ENCODE results near the gene PRICKLE4.

GRCh38 chr6:41805830-41806774 lies 25.5 kb downstream of the PRICKLE4 start:
- TF ChIP-seq, protein P1, sequence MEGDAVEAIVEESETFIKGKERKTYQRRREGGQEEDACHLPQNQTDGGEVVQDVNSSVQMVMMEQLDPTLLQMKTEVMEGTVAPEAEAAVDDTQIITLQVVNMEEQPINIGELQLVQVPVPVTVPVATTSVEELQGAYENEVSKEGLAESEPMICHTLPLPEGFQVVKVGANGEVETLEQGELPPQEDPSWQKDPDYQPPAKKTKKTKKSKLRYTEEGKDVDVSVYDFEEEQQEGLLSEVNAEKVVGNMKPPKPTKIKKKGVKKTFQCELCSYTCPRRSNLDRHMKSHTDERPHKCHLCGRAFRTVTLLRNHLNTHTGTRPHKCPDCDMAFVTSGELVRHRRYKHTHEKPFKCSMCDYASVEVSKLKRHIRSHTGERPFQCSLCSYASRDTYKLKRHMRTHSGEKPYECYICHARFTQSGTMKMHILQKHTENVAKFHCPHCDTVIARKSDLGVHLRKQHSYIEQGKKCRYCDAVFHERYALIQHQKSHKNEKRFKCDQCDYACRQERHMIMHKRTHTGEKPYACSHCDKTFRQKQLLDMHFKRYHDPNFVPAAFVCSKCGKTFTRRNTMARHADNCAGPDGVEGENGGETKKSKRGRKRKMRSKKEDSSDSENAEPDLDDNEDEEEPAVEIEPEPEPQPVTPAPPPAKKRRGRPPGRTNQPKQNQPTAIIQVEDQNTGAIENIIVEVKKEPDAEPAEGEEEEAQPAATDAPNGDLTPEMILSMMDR (conservative IDR thresholded peaks at IDR 0.05; ENCODE audit: low read depth, low read length): no peak
- TF ChIP-seq EZH2 (IDR thresholded peaks at IDR 0.05; ENCODE audit: borderline replicate concordance, low read depth, low read length, poor library complexity, severe bottlenecking): no peak
